WERI-Rb-1 (cell line): ENCODE data around the gene P2RY11.

Experiments used
- DNase-seq: peaks from one replicate; pipeline ENCODE4 v3.0.0-alpha.2; 2020
- H3K27ac ChIP-seq: fragments of 250-450 bp; sonication (Bioruptor Pico); 2 replicates; pipeline ENCODE4 v1.5.1; 2020; ENCODE audit warnings: mild to moderate bottlenecking, moderate library complexity
- H3K27me3 ChIP-seq: fragments of 250-450 bp; sonication (Bioruptor Pico); 2 replicates; pipeline ENCODE4 v1.5.1; 2021; ENCODE audit warnings: mild to moderate bottlenecking, low read depth, moderate library complexity; ENCODE audit not compliant: insufficient read depth, severe bottlenecking
- H3K36me3 ChIP-seq: fragments of 250-450 bp; sonication (Bioruptor Pico); 2 replicates; pipeline ENCODE4 v1.5.1; 2020; ENCODE audit warnings: mild to moderate bottlenecking, moderate library complexity
- H3K4me3 ChIP-seq: 2 replicates; pipeline ENCODE4 v1.5.1; 2011; ENCODE audit warnings: low read depth, mild to moderate bottlenecking, control low read depth, low read length
- H3K9me3 ChIP-seq: fragments of 250-450 bp; sonication (Bioruptor Pico); 2 replicates; pipeline ENCODE4 v1.5.1; 2021; ENCODE audit warnings: mild to moderate bottlenecking, moderate library complexity; ENCODE audit not compliant: severe bottlenecking
- CTCF ChIP-seq: IDR thresholded peaks from 2 replicates; pipeline ENCODE4 v1.5.1; 2011; ENCODE audit warnings: low read depth, mild to moderate bottlenecking, control low read depth, inconsistent platforms, low read length

The P2RY11 gene

GRCh38 chr19:10116866-10117616 is 5.5 kb downstream of the P2RY11 start:
- no peaks in the 10 kb centered on the region for H3K27me3 ChIP-seq
- no peak overlapping the region for H3K27ac ChIP-seq
- H3K9me3 ChIP-seq = no peaks in the 10 kb centered on the region
- peaks cover 43% of the 10 kb centered on the region for H3K36me3 ChIP-seq
- no peak overlapping the region for H3K4me3 ChIP-seq
- no peak for DNase-seq
- no peak for TF ChIP-seq CTCF

GRCh38 chr19:10118960-10119359 is 7.5 kb downstream of the P2RY11 start:
- H3K36me3 ChIP-seq = peaks cover 41% of the 10 kb centered on the region
- no peak for TF ChIP-seq CTCF
- H3K4me3 ChIP-seq = peak overlapping the region; percentile 73
- no peaks in the 10 kb centered on the region for H3K27me3 ChIP-seq
- no peak for DNase-seq
- H3K27ac ChIP-seq = peak overlapping the region; percentile 79
- H3K9me3 ChIP-seq = no peaks in the 10 kb centered on the region

- Histone ChIP-seq H3K36me3 (peaks cover 37% of the 10 kb centered on the region), H3K27ac (no peak overlapping the region), H3K4me3 (no peak overlapping the region), H3K27me3 (no peaks in the 10 kb centered on the region), H3K9me3 (no peaks in the 10 kb centered on the region)
- no peak for DNase-seq
- no peak for TF ChIP-seq CTCF
Measured at GRCh38 chr19:10120538-10121189, 9.2 kb downstream of the P2RY11 start.

DNA sequence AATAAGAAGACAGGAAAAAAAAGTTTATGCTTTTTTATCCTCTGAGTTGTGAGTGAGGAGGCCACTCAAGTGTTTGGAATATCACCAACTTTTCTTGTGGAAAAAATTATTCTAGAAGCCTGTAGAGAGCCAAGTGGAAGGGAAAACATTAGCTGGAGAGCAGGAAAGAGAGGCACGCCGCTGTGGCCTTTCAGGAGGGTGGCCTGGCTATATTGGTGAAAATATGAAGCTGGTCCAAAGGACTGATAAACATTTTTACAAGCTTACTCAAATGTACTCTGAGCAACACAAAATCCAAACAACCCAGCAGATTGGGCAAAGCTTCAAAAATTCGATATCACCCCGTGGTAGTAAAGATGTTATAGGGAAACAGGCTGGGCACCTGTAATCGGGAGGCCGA is 10.6 kb downstream of the P2RY11 start:
- no peak for DNase-seq
- no peak for TF ChIP-seq CTCF
- no peak overlapping the region for H3K4me3 ChIP-seq
- H3K27ac ChIP-seq = no peak overlapping the region
- H3K27me3 ChIP-seq = no peaks in the 10 kb centered on the region
- no peaks in the 10 kb centered on the region for H3K9me3 ChIP-seq
- peaks cover 31% of the 10 kb centered on the region for H3K36me3 ChIP-seq

DNA sequence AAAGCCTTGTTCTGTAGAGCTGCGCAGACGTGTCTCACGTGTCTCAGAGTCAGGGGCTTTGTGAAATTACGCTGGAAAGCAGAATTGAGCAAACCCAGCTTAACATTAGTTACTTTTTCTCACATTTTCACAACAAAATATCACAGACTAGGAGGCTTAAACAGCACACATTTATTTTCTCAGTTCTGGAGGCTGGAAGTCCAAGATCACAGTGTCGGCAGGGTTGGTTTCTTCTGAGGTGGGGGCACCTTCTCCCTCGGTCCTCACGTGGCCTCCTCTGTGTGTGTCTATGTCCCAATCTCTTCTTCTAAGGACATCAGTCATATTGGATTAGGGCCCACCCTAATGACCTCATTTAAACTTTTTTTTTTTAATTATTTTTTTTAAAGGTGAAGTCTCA is 12.9 kb downstream of the P2RY11 start:
- Histone ChIP-seq H3K9me3 (no peaks in the 10 kb centered on the region), H3K4me3 (no peak overlapping the region)
- TF ChIP-seq CTCF = no peak

More for the DNA sequence above, 12.9 kb downstream of the P2RY11 start:
- no peak for DNase-seq
- peaks cover 43% of the 10 kb centered on the region for H3K36me3 ChIP-seq
- no peak overlapping the region for H3K27ac ChIP-seq
- H3K27me3 ChIP-seq = no peaks in the 10 kb centered on the region
